ENCODE data around the gene ARHGEF35.
"Not testable (repeated sequence)": the region's sequence is repeated elsewhere in the genome, so short reads cannot be mapped to it uniquely, and the experiment has no call there.

DNA sequence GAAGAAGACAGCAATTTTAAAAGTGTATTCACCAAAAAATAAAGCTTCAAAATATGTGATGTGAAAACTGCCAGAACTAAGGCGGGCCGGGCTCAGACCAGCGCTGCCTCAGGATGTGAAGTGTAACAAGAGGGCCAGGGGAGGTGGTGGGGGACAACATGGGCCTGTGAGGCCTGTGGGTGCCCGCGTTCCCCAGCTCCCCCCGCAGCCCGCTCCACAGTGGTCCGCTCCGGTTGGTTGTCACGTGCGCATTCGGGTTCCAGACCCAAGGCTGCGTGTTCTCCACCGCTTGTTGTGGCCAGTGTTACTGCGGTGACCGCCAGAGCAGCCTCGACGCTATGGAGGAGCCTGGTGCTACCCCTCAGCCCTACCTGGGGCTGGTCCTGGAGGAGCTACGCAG, 12.5 kb downstream of the ARHGEF35 start, which contains the start of gene CTAGE4:
- not testable (repeated sequence) for TF ChIP-seq ZC3H10 (CRISPR knock-in tag; IDR thresholded peaks at IDR 0.05); ZFP30 (CRISPR knock-in tag; IDR thresholded peaks at IDR 0.05); TOX (CRISPR knock-in tag; IDR thresholded peaks at IDR 0.05; ENCODE audit: borderline replicate concordance); PPARA (CRISPR knock-in tag; IDR thresholded peaks at IDR 0.05; ENCODE audit: borderline replicate concordance); RARB (CRISPR knock-in tag; IDR thresholded peaks at IDR 0.05); ZFP3 (CRISPR knock-in tag; IDR thresholded peaks at IDR 0.05); ARNTL (CRISPR knock-in tag; IDR thresholded peaks at IDR 0.05; ENCODE audit: borderline replicate concordance, low read depth); ISL1 (CRISPR knock-in tag; IDR thresholded peaks at IDR 0.05); ZNF565 (CRISPR knock-in tag; conservative IDR thresholded peaks at IDR 0.05; ENCODE audit: low read depth); BACH2 (CRISPR knock-in tag; IDR thresholded peaks at IDR 0.05; ENCODE audit: borderline replicate concordance); POU6F1 (CRISPR knock-in tag; IDR thresholded peaks at IDR 0.05; ENCODE audit: borderline replicate concordance, low read depth)
- TF ChIP-seq, protein P1, sequence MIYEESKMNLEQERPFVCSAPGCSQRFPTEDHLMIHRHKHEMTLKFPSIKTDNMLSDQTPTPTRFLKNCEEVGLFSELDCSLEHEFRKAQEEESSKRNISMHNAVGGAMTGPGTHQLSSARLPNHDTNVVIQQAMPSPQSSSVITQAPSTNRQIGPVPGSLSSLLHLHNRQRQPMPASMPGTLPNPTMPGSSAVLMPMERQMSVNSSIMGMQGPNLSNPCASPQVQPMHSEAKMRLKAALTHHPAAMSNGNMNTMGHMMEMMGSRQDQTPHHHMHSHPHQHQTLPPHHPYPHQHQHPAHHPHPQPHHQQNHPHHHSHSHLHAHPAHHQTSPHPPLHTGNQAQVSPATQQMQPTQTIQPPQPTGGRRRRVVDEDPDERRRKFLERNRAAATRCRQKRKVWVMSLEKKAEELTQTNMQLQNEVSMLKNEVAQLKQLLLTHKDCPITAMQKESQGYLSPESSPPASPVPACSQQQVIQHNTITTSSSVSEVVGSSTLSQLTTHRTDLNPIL (CRISPR knock-in tag; IDR thresholded peaks at IDR 0.05; ENCODE audit: low read depth) = not testable (repeated sequence)

Measured in SK-N-SH treated with all-trans-retinoic acid at 6 μM for 48 hours (cell line).